ENCODE results near the gene ZNF559.

ZNF559 gene

GRCh38 chr19:9354651-9355050 is 30.7 kb downstream of the ZNF559 start:
- no peak for TF ChIP-seq CTCF (IDR thresholded peaks at IDR 0.05; ENCODE audit: extremely low read depth, missing control alignments)
- no peak for DNase-seq (ENCODE audit: low spot score)

GRCh38 chr19:9362905-9363304 is 38.9 kb downstream of the ZNF559 start, which contains the start of gene ZNF177:
Gene ZNF177, plus strand, starts transcription at chr19:9363013. Its CDS starts 15,299 bp downstream, at chr19:9378312.
- no peak for DNase-seq (ENCODE audit: low spot score)
- TF ChIP-seq CTCF (IDR thresholded peaks at IDR 0.05; ENCODE audit: extremely low read depth, missing control alignments): no peak

- DNase-seq (ENCODE audit: low spot score): no peak
- no peak for TF ChIP-seq CTCF (IDR thresholded peaks at IDR 0.05; ENCODE audit: extremely low read depth, missing control alignments)
Observed at GRCh38 chr19:9370738-9371619, 47.0 kb downstream of the ZNF559 start.

- no peak for TF ChIP-seq CTCF (IDR thresholded peaks at IDR 0.05; ENCODE audit: extremely low read depth, missing control alignments)
Observed at GRCh38 chr19:9381361-9381785, 57.4 kb downstream of the ZNF559 start.

More at GRCh38 chr19:9381361-9381785, 57.4 kb downstream of the ZNF559 start:
- no peak for DNase-seq (ENCODE audit: low spot score)
